Measurements from ENCODE around the gene GDPGP1.
"Not testable (repeated sequence)": the region's sequence is repeated elsewhere in the genome, so short reads cannot be mapped to it uniquely, and the experiment has no call there.

The GDPGP1 gene

GRCh38 chr15:90286678-90287077 lies 52.7 kb downstream of the GDPGP1 start:
- CTCF ChIA-PET = interaction anchor here (0.9 to 4.2 kb wide), 4 partner anchors 9 to 18 kb away, joined by 4 to 16 read pairs (median 8); no protein-coding TSS in a partner anchor
- POLR2A ChIA-PET = interaction anchor here (0.7 kb wide), 1 partner anchor 215 kb away, joined by 4 read pairs; no protein-coding TSS in a partner anchor
- no peak overlapping the region for H3K4me3 ChIP-seq (ENCODE audit: low read depth, low read length)
- TF ChIP-seq CTCF (IDR thresholded peaks at IDR 0.05; ENCODE audit: insufficient read depth, low read length, missing control alignments) = peak; percentile 31
- no peak for DNase-seq (ENCODE audit: low read depth, low spot score)

GRCh38 chr15:90287101-90287500 lies 53.1 kb downstream of the GDPGP1 start:
- CTCF ChIA-PET = interaction anchor here (0.9 to 4.2 kb wide), 4 partner anchors 9 to 19 kb away, joined by 4 to 16 read pairs (median 8); no protein-coding TSS in a partner anchor

GRCh38 chr15:90287946-90288345 lies 53.9 kb downstream of the GDPGP1 start:
- no peak for TF ChIP-seq CTCF (IDR thresholded peaks at IDR 0.05; ENCODE audit: insufficient read depth, low read length, missing control alignments)
- POLR2A ChIA-PET = no interaction called here
- H3K4me3 ChIP-seq (ENCODE audit: low read depth, low read length) = no peak overlapping the region
- DNase-seq (ENCODE audit: low read depth, low spot score) = no peak
- CTCF ChIA-PET = interaction anchor here (2.0 to 4.2 kb wide), 2 partner anchors 8 to 10 kb away, joined by 5 to 16 read pairs; no protein-coding TSS in a partner anchor

More at GRCh38 chr15:90287101-90287500, 53.1 kb downstream of the GDPGP1 start:
- no peak for TF ChIP-seq CTCF (IDR thresholded peaks at IDR 0.05; ENCODE audit: insufficient read depth, low read length, missing control alignments)
- DNase-seq (ENCODE audit: low read depth, low spot score) = no peak
- H3K4me3 ChIP-seq (ENCODE audit: low read depth, low read length) = no peak overlapping the region
- POLR2A ChIA-PET = interaction anchor here (0.7 kb wide), 1 partner anchor 215 kb away, joined by 4 read pairs; no protein-coding TSS in a partner anchor

GRCh38 chr15:90291679-90292356 lies 57.8 kb downstream of the GDPGP1 start:
- TF ChIP-seq CTCF (IDR thresholded peaks at IDR 0.05; ENCODE audit: insufficient read depth, low read length, missing control alignments) = no peak
- no peak overlapping the region for H3K4me3 ChIP-seq (ENCODE audit: low read depth, low read length)
- ChIA-PET CTCF (interaction anchor here (1.3 to 4.8 kb wide), 9 partner anchors 8 to 189 kb away, joined by 4 to 39 read pairs (median 13); partner anchors contain the start of gene NGRN), POLR2A (no interaction called here)
- DNase-seq (ENCODE audit: low read depth, low spot score) = no peak

- DNase-seq (ENCODE audit: low read depth, low spot score); H3K4me3 ChIP-seq (ENCODE audit: low read depth, low read length); POLR2A ChIA-PET: not testable (repeated sequence)
- CTCF ChIA-PET = interaction anchor here (0.7 to 4.8 kb wide), 32 partner anchors 9 to 640 kb away, joined by 3 to 39 read pairs (median 4); partner anchors contain the start of genes CIB1, GDPGP1, HDDC3 and NGRN
- peak; percentile 78 for TF ChIP-seq CTCF (IDR thresholded peaks at IDR 0.05; ENCODE audit: insufficient read depth, low read length, missing control alignments)
Measured at GRCh38 chr15:90293040-90293810, 59.2 kb downstream of the GDPGP1 start.

- H3K4me3 ChIP-seq (ENCODE audit: low read depth, low read length) = no peak overlapping the region
- no peak for DNase-seq (ENCODE audit: low read depth, low spot score)
- TF ChIP-seq CTCF (IDR thresholded peaks at IDR 0.05; ENCODE audit: insufficient read depth, low read length, missing control alignments) = no peak
- POLR2A ChIA-PET = no interaction called here
- CTCF ChIA-PET = interaction anchor here (0.5 to 4.8 kb wide), 20 partner anchors 8 to 978 kb away, joined by 3 to 39 read pairs (median 6); partner anchors contain the start of genes HDDC3 and NGRN
Measured at GRCh38 chr15:90294159-90294558, 60.1 kb downstream of the GDPGP1 start.

Measured in AG04449 (cell line).